Tibial nerve (tissue), 4 donors: Measurements from ENCODE around the gene SPTBN1.

Source experiments
- CTCF ChIP-seq, 5 experiments: fragments of 200-600 bp in 3 of 5; fragments of 450-650 bp in 2 of 5; sonication (generic) in 3 of 5; IDR thresholded peaks; one replicate each; pipeline ENCODE4 v1.5.1; 2016 to 2019; ENCODE audit warnings: antibody characterized with exemption in 5 of 5, mild to moderate bottlenecking in 3 of 5, moderate library complexity in 2 of 5
- EP300 ChIP-seq, 2 donors: sonication (generic); formaldehyde crosslinking; IDR thresholded peaks; one replicate each; pipeline ENCODE4 v1.6.1; 2017; ENCODE audit warnings: antibody characterized with exemption in 2 of 2, mild to moderate bottlenecking in 1 of 2
- POLR2A ChIP-seq, 2 donors: fragments of 450-650 bp; IDR thresholded peaks; one replicate each; pipeline ENCODE4 v1.6.1; 2017; ENCODE audit warnings: antibody characterized with exemption in 2 of 2, mild to moderate bottlenecking in 2 of 2, moderate library complexity in 2 of 2

GRCh38 chr2:54546518-54546917 lies 90.4 kb downstream of the SPTBN1 start:
- TF ChIP-seq CTCF (IDR thresholded peaks at IDR 0.05) = no peak
- no peak for TF ChIP-seq EP300 (IDR thresholded peaks at IDR 0.05)
- TF ChIP-seq POLR2A (IDR thresholded peaks at IDR 0.05) = no peak
